HG02981 (cell line): ENCODE measurements around the gene CCDC137.
A peak's percentile ranks its signal among the peaks of the same experiment; 100 is the strongest.

Source experiments
- ATAC-seq: cut with Tn5 transposase; IDR thresholded peaks from one replicate; pipeline ENCODE4 v1.9.1; 2021; ENCODE audit warnings: mild to moderate bottlenecking, moderate library complexity; ENCODE audit not compliant: unreplicated experiment

The CCDC137 gene

GRCh38 chr17:81681672-81682071, 15.1 kb downstream of the CCDC137 start:
- ATAC-seq = no peak

- no peak for ATAC-seq
Measured at GRCh38 chr17:81682565-81683207, 16.1 kb downstream of the CCDC137 start.

- ATAC-seq = no peak
Measured at GRCh38 chr17:81683208-81683583, 16.7 kb downstream of the CCDC137 start.

- peak; percentile 87 for ATAC-seq
Measured at GRCh38 chr17:81683584-81684441, 17.3 kb downstream of the CCDC137 start, which contains the start of the genes ARL16 and HGS. TSS of gene ARL16 (minus strand) at chr17:81683797. CDS start at chr17:81683753, 44 bp downstream. TSS of gene HGS (plus strand) at chr17:81684011. CDS start at chr17:81684067, 56 bp downstream.

- ATAC-seq = no peak
Measured at GRCh38 chr17:81684442-81684911, 17.9 kb downstream of the CCDC137 start.

- no peak for ATAC-seq
Measured at GRCh38 chr17:81685108-81685507, 18.6 kb downstream of the CCDC137 start.

- ATAC-seq = no peak
Measured at GRCh38 chr17:81686614-81687013, 20.1 kb downstream of the CCDC137 start.

GRCh38 chr17:81687770-81688541, 21.4 kb downstream of the CCDC137 start:
- ATAC-seq = no peak

- ATAC-seq = no peak
Measured at GRCh38 chr17:81688616-81689015, 22.1 kb downstream of the CCDC137 start.

- ATAC-seq = no peak
Measured at GRCh38 chr17:81690066-81690465, 23.5 kb downstream of the CCDC137 start.

- no peak for ATAC-seq
Measured at GRCh38 chr17:81690549-81690948, 24.0 kb downstream of the CCDC137 start.

GRCh38 chr17:81691196-81691595, 24.7 kb downstream of the CCDC137 start:
- ATAC-seq = no peak

GRCh38 chr17:81691608-81692007, 25.1 kb downstream of the CCDC137 start:
- ATAC-seq = no peak

GRCh38 chr17:81693509-81694210, 27.1 kb downstream of the CCDC137 start:
- no peak for ATAC-seq

GRCh38 chr17:81694810-81695209, 28.3 kb downstream of the CCDC137 start:
- ATAC-seq = no peak

- no peak for ATAC-seq
Measured at GRCh38 chr17:81695211-81695610, 28.7 kb downstream of the CCDC137 start.

GRCh38 chr17:81695801-81696200, 29.3 kb downstream of the CCDC137 start:
- no peak for ATAC-seq

GRCh38 chr17:81696218-81696941, 29.8 kb downstream of the CCDC137 start:
- ATAC-seq = no peak

GRCh38 chr17:81697261-81698044, 30.9 kb downstream of the CCDC137 start:
- ATAC-seq = no peak
